Neural progenitor cell (in vitro differentiated cells): Measurements from ENCODE around the gene KIF3B. TPM values are rescaled to one million over a fixed set of nuclear protein-coding genes. Genes with fewer than 3 reads are reported as not detected.

ENCODE experiments used
- DNase-seq: peaks from one replicate; pipeline ENCODE4 v3.0.0-alpha.2; 2016; ENCODE audit warnings: low spot score
- H2AFZ ChIP-seq: fragments of 200-600 bp; sonication (generic); replicated peaks from 2 replicates; pipeline ENCODE4 v1.6.1; 2016; ENCODE audit warnings: antibody characterized with exemption
- H3F3A ChIP-seq: fragments of 200-600 bp; sonication (generic); 2 replicates; pipeline ENCODE4 v1.6.1; 2016; ENCODE audit warnings: antibody characterized with exemption, low read depth
- H3K27ac ChIP-seq: fragments of 200-600 bp; sonication (generic); 2 replicates; pipeline ENCODE4 v1.5.1; 2016; ENCODE audit warnings: mild to moderate bottlenecking
- H3K27me3 ChIP-seq: fragments of 200-600 bp; sonication (generic); 2 replicates; pipeline ENCODE4 v1.6.1; 2016; ENCODE audit warnings: mild to moderate bottlenecking, moderate library complexity
- H3K36me3 ChIP-seq: fragments of 200-600 bp; sonication (generic); 2 replicates; pipeline ENCODE4 v1.5.1; 2016
- H3K4me1 ChIP-seq: fragments of 200-600 bp; sonication (generic); 2 replicates; pipeline ENCODE4 v1.6.1; 2016; ENCODE audit warnings: mixed run types
- H3K4me2 ChIP-seq: fragments of 200-600 bp; sonication (generic); 2 replicates; pipeline ENCODE4 v1.6.1; 2016
- H3K4me3 ChIP-seq: fragments of 200-600 bp; sonication (generic); 2 replicates; pipeline ENCODE4 v1.5.1; 2016
- H3K79me2 ChIP-seq: fragments of 200-600 bp; sonication (generic); 2 replicates; pipeline ENCODE4 v1.6.1; 2016; ENCODE audit warnings: low read depth
- H3K9ac ChIP-seq: fragments of 200-600 bp; sonication (generic); 2 replicates; pipeline ENCODE4 v1.6.1; 2016
- H3K9me3 ChIP-seq: fragments of 200-600 bp; sonication (generic); 2 replicates; pipeline ENCODE4 v1.5.1; 2016; ENCODE audit warnings: low read depth
- H4K20me1 ChIP-seq: fragments of 200-600 bp; sonication (generic); 2 replicates; pipeline ENCODE4 v1.6.1; 2016; ENCODE audit warnings: low read depth
- H3K27ac Mint-ChIP-seq: 3 replicates; pipeline ENCODE4 v1.8.0; 2021; ENCODE audit warnings: mixed read lengths
- H3K27me3 Mint-ChIP-seq: 2 replicates; pipeline ENCODE4 v1.8.0; 2022; ENCODE audit warnings: low read depth, mild to moderate bottlenecking, inconsistent platforms, moderate library complexity, mixed read lengths; ENCODE audit not compliant: insufficient read depth
- H3K36me3 Mint-ChIP-seq: 3 replicates; pipeline ENCODE4 v1.8.0; 2021; ENCODE audit warnings: mixed read lengths
- H3K4me1 Mint-ChIP-seq: 3 replicates; pipeline ENCODE4 v1.8.0; 2021; ENCODE audit warnings: mixed read lengths
- H3K4me3 Mint-ChIP-seq: 3 replicates; pipeline ENCODE4 v1.8.0; 2021; ENCODE audit warnings: mild to moderate bottlenecking, moderate library complexity, mixed read lengths
- H3K9me3 Mint-ChIP-seq: 3 replicates; pipeline ENCODE4 v1.8.0; 2020; ENCODE audit warnings: mixed read lengths
- EZH2 ChIP-seq: fragments of 200-600 bp; sonication (generic); IDR thresholded peaks from 2 replicates; pipeline ENCODE4 v1.6.1; 2017; ENCODE audit warnings: antibody characterized with exemption, mild to moderate bottlenecking, moderate library complexity
- EZH2phosphoT487 ChIP-seq: fragments of 200-600 bp; sonication (generic); IDR thresholded peaks from 2 replicates; pipeline ENCODE4 v1.6.1; 2017; ENCODE audit warnings: antibody characterized with exemption
- total RNA-seq: library from RNA; depleted of rRNA; stranded (reverse); fragments of >200 nt; gene quantifications from 2 replicates; pipeline ENCODE4 v1.2.3, GENCODE V29; 2015; ENCODE audit warnings: low replicate concordance
- TF ChIP-seq, protein P1 (sequence below): fragments of 200-600 bp; sonication (generic); IDR thresholded peaks from 2 replicates; pipeline ENCODE4 v1.5.1; 2017; ENCODE audit warnings: antibody characterized with exemption, mild to moderate bottlenecking

KIF3B gene
- total RNA-seq, 1 donor from 2014 or later: 16.8 TPM

DNA sequence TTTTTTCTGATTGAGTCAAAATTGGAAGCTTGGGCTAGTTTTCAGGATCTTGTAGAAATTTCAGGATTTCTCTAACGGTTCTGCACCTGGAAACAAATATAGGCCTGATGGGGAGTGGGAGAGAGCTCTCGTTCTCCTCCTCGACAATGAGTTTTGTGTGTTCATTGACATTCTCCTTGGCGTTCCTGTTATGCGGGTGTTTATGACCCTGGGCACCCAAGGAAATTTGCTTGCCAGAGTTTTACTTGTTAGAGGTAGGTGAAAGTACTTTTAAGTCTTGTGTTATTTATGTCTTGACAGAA lies 82.8 kb downstream of the KIF3B start:
- Histone ChIP-seq H2AFZ (no peak overlapping the region), H3K27ac (no peak overlapping the region), H3K4me3 (peak overlapping the region; percentile 93), H3K9ac (no peak overlapping the region), H3K4me1 (peaks cover 6% of the 10 kb centered on the region), H3K27me3 (no peaks in the 10 kb centered on the region), H3K79me2 (peaks cover 67% of the 10 kb centered on the region), H3K36me3 (no peaks in the 10 kb centered on the region), H3K9me3 (no peaks in the 10 kb centered on the region), H3K4me2 (peak overlapping the region; percentile 78), H4K20me1 (peaks cover 63% of the 10 kb centered on the region), H3F3A (peaks cover 12% of the 10 kb centered on the region)
- TF ChIP-seq, protein P1, sequence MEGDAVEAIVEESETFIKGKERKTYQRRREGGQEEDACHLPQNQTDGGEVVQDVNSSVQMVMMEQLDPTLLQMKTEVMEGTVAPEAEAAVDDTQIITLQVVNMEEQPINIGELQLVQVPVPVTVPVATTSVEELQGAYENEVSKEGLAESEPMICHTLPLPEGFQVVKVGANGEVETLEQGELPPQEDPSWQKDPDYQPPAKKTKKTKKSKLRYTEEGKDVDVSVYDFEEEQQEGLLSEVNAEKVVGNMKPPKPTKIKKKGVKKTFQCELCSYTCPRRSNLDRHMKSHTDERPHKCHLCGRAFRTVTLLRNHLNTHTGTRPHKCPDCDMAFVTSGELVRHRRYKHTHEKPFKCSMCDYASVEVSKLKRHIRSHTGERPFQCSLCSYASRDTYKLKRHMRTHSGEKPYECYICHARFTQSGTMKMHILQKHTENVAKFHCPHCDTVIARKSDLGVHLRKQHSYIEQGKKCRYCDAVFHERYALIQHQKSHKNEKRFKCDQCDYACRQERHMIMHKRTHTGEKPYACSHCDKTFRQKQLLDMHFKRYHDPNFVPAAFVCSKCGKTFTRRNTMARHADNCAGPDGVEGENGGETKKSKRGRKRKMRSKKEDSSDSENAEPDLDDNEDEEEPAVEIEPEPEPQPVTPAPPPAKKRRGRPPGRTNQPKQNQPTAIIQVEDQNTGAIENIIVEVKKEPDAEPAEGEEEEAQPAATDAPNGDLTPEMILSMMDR: no peak
- no peak for TF ChIP-seq EZH2
- no peak for TF ChIP-seq EZH2phosphoT487
- H3K36me3 Mint-ChIP-seq: peaks cover 9% of the 10 kb centered on the region
- H3K9me3 Mint-ChIP-seq: no peaks in the 10 kb centered on the region
- peaks cover 41% of the 10 kb centered on the region for H3K4me1 Mint-ChIP-seq
- DNase-seq: no peak
- H3K4me3 Mint-ChIP-seq: peak overlapping the region; percentile 93
- peaks cover 8% of the 10 kb centered on the region for H3K27me3 Mint-ChIP-seq
- no peak overlapping the region for H3K27ac Mint-ChIP-seq

- H3F3A ChIP-seq: peaks cover 29% of the 10 kb centered on the region
- Mint-ChIP-seq H3K36me3 (peaks cover 14% of the 10 kb centered on the region), H3K27me3 (peaks cover 8% of the 10 kb centered on the region), H3K27ac (peak overlapping the region; percentile 21), H3K4me1 (peaks cover 49% of the 10 kb centered on the region), H3K9me3 (no peaks in the 10 kb centered on the region), H3K4me3 (peak overlapping the region; percentile 7)
- no peak overlapping the region for H2AFZ ChIP-seq
- H3K4me3 ChIP-seq: no peak overlapping the region
- H3K9ac ChIP-seq: no peak overlapping the region
- no peak for DNase-seq
- H3K79me2 ChIP-seq: peaks cover 93% of the 10 kb centered on the region
- no peak overlapping the region for H3K27ac ChIP-seq
- no peaks in the 10 kb centered on the region for H3K9me3 ChIP-seq
- no peaks in the 10 kb centered on the region for H3K27me3 ChIP-seq
- H4K20me1 ChIP-seq: peaks cover 89% of the 10 kb centered on the region
- TF ChIP-seq EZH2 (no peak), EZH2phosphoT487 (no peak)
- TF ChIP-seq, protein P1: no peak
- no peaks in the 10 kb centered on the region for H3K36me3 ChIP-seq
- peaks cover 22% of the 10 kb centered on the region for H3K4me1 ChIP-seq
- no peak overlapping the region for H3K4me2 ChIP-seq
Measured at GRCh38 chr20:32362901-32363364, 85.5 kb downstream of the KIF3B start.

DNA sequence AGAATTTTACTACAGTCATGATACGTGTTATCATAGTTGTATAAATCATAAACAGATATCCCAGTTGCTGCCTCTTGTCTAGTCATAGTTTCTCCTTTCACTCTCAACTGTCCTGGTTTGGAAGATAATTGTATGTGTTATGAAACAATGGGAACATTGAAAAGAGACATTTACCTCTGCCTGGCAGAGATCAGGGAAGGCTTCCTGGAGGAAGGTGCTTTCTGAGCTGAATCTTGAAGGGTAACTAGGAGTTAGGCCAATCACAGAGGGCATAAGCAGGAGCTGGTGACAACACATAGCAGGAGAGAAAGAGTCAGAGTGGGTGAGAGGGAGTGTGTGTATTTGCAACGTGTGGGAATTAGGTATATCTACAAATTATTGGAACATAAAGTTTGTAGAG lies 86.0 kb downstream of the KIF3B start:
- no peaks in the 10 kb centered on the region for H3K27me3 ChIP-seq
- peaks cover 32% of the 10 kb centered on the region for H3F3A ChIP-seq
- H3K27ac ChIP-seq: no peak overlapping the region
- no peak overlapping the region for H3K9ac ChIP-seq
- H3K4me1 ChIP-seq: peaks cover 28% of the 10 kb centered on the region
- H3K4me1 Mint-ChIP-seq: peaks cover 52% of the 10 kb centered on the region
- no peak overlapping the region for H2AFZ ChIP-seq
- H3K79me2 ChIP-seq: peaks cover 98% of the 10 kb centered on the region
- no peak for DNase-seq
- no peak overlapping the region for H3K4me3 Mint-ChIP-seq
- H3K27ac Mint-ChIP-seq: no peak overlapping the region
- no peaks in the 10 kb centered on the region for H3K9me3 Mint-ChIP-seq
- H3K36me3 Mint-ChIP-seq: peaks cover 14% of the 10 kb centered on the region
- H3K4me2 ChIP-seq: no peak overlapping the region
- peaks cover 8% of the 10 kb centered on the region for H3K27me3 Mint-ChIP-seq
- H3K4me3 ChIP-seq: no peak overlapping the region
- H3K9me3 ChIP-seq: no peaks in the 10 kb centered on the region
- TF ChIP-seq EZH2phosphoT487: no peak
- TF ChIP-seq, protein P1: no peak
- no peak for TF ChIP-seq EZH2
- no peaks in the 10 kb centered on the region for H3K36me3 ChIP-seq
- H4K20me1 ChIP-seq: peaks cover 95% of the 10 kb centered on the region
